ENCODE data around the gene BABAM2.

DNA sequence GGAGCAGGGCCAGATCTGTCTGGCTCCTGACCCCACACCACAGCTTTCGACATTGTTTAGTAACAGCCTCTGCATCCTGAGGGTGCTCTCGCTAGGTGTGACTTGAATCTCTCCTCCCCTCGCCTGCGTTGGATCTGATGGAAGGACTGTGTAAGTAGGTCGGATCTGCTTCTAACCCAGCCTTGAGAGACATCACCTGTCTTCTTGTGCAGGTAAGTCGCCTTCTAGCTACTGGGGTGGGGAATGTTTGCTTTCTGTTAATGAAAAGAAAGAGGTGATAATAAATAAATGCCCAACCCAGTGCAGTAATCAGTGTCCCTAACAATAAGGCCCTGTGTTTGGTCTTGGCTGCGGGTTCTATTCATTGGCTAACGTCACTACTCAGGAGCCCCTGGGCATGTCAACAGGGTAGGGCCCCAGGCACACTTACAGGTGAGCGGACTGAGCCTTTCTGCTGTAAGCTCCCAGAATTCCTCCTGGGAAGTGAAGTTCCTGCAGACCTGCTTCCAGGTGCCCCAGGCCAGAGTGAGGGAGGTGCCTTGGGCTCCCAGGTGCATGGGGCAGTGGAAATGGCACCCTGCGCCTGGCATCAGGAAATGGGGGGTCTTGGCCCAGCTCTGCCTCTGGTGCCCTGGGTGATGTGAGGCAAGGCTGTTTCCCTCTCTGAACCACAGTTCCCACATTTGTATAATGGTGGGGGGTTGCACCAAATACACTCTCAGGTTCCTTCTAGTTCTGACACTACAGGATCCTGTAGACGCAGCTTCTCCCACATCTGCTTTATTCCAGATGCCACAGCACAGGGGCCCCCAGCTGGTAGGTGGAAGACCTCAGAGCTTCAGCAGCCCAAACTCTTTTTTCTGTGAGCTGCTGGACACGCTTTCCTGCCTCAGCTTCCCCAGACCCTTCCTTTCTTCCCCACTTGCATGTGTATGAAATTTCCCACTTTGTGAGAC, 491.0 kb downstream of the BABAM2 start:
- TF ChIP-seq, protein P1, sequence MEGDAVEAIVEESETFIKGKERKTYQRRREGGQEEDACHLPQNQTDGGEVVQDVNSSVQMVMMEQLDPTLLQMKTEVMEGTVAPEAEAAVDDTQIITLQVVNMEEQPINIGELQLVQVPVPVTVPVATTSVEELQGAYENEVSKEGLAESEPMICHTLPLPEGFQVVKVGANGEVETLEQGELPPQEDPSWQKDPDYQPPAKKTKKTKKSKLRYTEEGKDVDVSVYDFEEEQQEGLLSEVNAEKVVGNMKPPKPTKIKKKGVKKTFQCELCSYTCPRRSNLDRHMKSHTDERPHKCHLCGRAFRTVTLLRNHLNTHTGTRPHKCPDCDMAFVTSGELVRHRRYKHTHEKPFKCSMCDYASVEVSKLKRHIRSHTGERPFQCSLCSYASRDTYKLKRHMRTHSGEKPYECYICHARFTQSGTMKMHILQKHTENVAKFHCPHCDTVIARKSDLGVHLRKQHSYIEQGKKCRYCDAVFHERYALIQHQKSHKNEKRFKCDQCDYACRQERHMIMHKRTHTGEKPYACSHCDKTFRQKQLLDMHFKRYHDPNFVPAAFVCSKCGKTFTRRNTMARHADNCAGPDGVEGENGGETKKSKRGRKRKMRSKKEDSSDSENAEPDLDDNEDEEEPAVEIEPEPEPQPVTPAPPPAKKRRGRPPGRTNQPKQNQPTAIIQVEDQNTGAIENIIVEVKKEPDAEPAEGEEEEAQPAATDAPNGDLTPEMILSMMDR (tag by site-specific recombination; IDR thresholded peaks at IDR 0.05): no peak
- TF ChIP-seq ZNF157 (tag by site-specific recombination; IDR thresholded peaks at IDR 0.05) (no peak), ZNF843 (tag by site-specific recombination; IDR thresholded peaks at IDR 0.05) (no peak), MEIS1 (CRISPR knock-in tag; IDR thresholded peaks at IDR 0.05; ENCODE audit: borderline replicate concordance) (no peak), ZNF274 (IDR thresholded peaks at IDR 0.05; ENCODE audit: low read length) (no peak), ZNF274 (tag by site-specific recombination; IDR thresholded peaks at IDR 0.05; ENCODE audit: borderline replicate concordance) (no peak)
- TF ChIP-seq, protein P2, sequence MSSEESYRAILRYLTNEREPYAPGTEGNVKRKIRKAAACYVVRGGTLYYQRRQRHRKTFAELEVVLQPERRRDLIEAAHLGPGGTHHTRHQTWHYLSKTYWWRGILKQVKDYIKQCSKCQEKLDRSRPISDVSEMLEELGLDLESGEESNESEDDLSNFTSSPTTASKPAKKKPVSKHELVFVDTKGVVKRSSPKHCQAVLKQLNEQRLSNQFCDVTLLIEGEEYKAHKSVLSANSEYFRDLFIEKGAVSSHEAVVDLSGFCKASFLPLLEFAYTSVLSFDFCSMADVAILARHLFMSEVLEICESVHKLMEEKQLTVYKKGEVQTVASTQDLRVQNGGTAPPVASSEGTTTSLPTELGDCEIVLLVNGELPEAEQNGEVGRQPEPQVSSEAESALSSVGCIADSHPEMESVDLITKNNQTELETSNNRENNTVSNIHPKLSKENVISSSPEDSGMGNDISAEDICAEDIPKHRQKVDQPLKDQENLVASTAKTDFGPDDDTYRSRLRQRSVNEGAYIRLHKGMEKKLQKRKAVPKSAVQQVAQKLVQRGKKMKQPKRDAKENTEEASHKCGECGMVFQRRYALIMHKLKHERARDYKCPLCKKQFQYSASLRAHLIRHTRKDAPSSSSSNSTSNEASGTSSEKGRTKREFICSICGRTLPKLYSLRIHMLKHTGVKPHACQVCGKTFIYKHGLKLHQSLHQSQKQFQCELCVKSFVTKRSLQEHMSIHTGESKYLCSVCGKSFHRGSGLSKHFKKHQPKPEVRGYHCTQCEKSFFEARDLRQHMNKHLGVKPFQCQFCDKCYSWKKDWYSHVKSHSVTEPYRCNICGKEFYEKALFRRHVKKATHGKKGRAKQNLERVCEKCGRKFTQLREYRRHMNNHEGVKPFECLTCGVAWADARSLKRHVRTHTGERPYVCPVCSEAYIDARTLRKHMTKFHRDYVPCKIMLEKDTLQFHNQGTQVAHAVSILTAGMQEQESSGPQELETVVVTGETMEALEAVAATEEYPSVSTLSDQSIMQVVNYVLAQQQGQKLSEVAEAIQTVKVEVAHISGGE (tag by site-specific recombination; conservative IDR thresholded peaks at IDR 0.05; ENCODE audit: low read depth): no peak
